HepG2 (cell line): Measurements from ENCODE around the gene IQCN. TPM values are rescaled to one million over a fixed set of nuclear protein-coding genes. Genes with fewer than 3 reads are reported as not detected.

Experiments used
- E2F1 ChIP-seq: sonication (generic); formaldehyde crosslinking; IDR thresholded peaks from 2 replicates; pipeline ENCODE4 v1.5.0; 2020; ENCODE audit warnings: missing genetic modification reagents
- GATAD1 ChIP-seq: IDR thresholded peaks from 2 replicates; pipeline ENCODE4 v1.6.1; 2016; ENCODE audit warnings: missing genetic modification reagents, missing compliant biosample characterization
- HMGXB3 ChIP-seq: sonication (generic); formaldehyde crosslinking; IDR thresholded peaks from 2 replicates; pipeline ENCODE4 v1.4.0; 2020; ENCODE audit warnings: missing genetic modification reagents, borderline replicate concordance
- HNRNPLL ChIP-seq: fragments of 200-400 bp; formaldehyde crosslinking; IDR thresholded peaks from 2 replicates; pipeline ENCODE4 v1.6.1; 2017; ENCODE audit warnings: mild to moderate bottlenecking, low read depth, low read length; ENCODE audit not compliant: poor library complexity, severe bottlenecking
- KAT2B ChIP-seq: fragments of 150-350 bp; IDR thresholded peaks from 2 replicates; pipeline ENCODE4 v1.6.1; 2014; ENCODE audit warnings: low read depth, low read length, borderline replicate concordance
- KDM3A ChIP-seq: IDR thresholded peaks from 2 replicates; pipeline ENCODE4 v1.6.1; 2018; ENCODE audit warnings: low read depth, missing compliant biosample characterization
- MTA3 ChIP-seq: sonication (generic); formaldehyde crosslinking; IDR thresholded peaks from 2 replicates; pipeline ENCODE4 v1.4.0; 2020; ENCODE audit warnings: missing genetic modification reagents
- NFRKB ChIP-seq: fragments of 450-650 bp; IDR thresholded peaks from 2 replicates; pipeline ENCODE4 v1.6.1; 2017
- SKI ChIP-seq: fragments of 450-650 bp; IDR thresholded peaks from one replicate; pipeline ENCODE4 v1.6.1; 2018; ENCODE audit warnings: mild to moderate bottlenecking; ENCODE audit not compliant: partially characterized antibody
- SNAPC2 ChIP-seq: sonication (generic); formaldehyde crosslinking; IDR thresholded peaks from 2 replicates; pipeline ENCODE4 v1.8.1; 2022; ENCODE audit warnings: mild to moderate bottlenecking, missing genetic modification reagents
- ZIK1 ChIP-seq: sonication (generic); formaldehyde crosslinking; IDR thresholded peaks from 2 replicates; pipeline ENCODE4 v1.5.0; 2020; ENCODE audit warnings: mild to moderate bottlenecking, low read depth, missing genetic modification reagents, borderline replicate concordance
- ZKSCAN1 ChIP-seq: fragments of 150-350 bp; IDR thresholded peaks from 2 replicates; pipeline ENCODE4 v1.6.1; 2014; ENCODE audit warnings: low read length
- ZKSCAN8 ChIP-seq: IDR thresholded peaks from 2 replicates; pipeline ENCODE4 v1.6.1; 2016; ENCODE audit warnings: borderline replicate concordance, missing genetic modification reagents, missing compliant biosample characterization
- ZNF235 ChIP-seq: sonication (generic); formaldehyde crosslinking; IDR thresholded peaks from 2 replicates; pipeline ENCODE4 v1.8.1; 2023; ENCODE audit warnings: mild to moderate bottlenecking, missing genetic modification reagents, borderline replicate concordance
- ZNF503 ChIP-seq: sonication (generic); formaldehyde crosslinking; IDR thresholded peaks from 2 replicates; pipeline ENCODE4 v1.4.0; 2020; ENCODE audit warnings: missing genetic modification reagents
- ZSCAN25 ChIP-seq: sonication (generic); formaldehyde crosslinking; IDR thresholded peaks from 2 replicates; pipeline ENCODE4 v1.8.0; 2022; ENCODE audit warnings: mild to moderate bottlenecking, missing genetic modification reagents
- polyA plus RNA-seq, 8 experiments: library from polyadenylated mRNA; depleted of rRNA in 3 of 8; stranded (reverse) in 7 of 8; unstranded in 1 of 8; fragments of >200 nt; fragmentation: Illumina TruSeq in 4 of 8; extraction: Trizol in 4 of 8; gene quantifications; 2 replicates each; pipeline versions ENCODE4 v1.2.1 to v1.2.3, GENCODE V29; 2011 to 2016; ENCODE audit warnings: low read depth in 4 of 8, missing spikeins in 1 of 8, mixed read lengths in 1 of 8; ENCODE audit not compliant: insufficient read depth in 1 of 8
- total RNA-seq, 5 experiments: library from RNA; depleted of rRNA; stranded (reverse); fragments of >200 nt; fragmentation: Illumina TruSeq; extraction: Trizol; gene quantifications; 2 replicates each; pipeline ENCODE4 v1.2.3, GENCODE V29; 2016; ENCODE audit warnings: low read depth in 1 of 5
- TF ChIP-seq, protein P1 (sequence below): sonication (generic); formaldehyde crosslinking; IDR thresholded peaks from 2 replicates; pipeline ENCODE4 v1.5.0; 2020; ENCODE audit warnings: mild to moderate bottlenecking, low read depth, missing genetic modification reagents, borderline replicate concordance
- TF ChIP-seq, protein P2 (sequence below): IDR thresholded peaks from 2 replicates; pipeline ENCODE4 v1.6.1; 2016; ENCODE audit warnings: low read depth, control low read depth
- TF ChIP-seq, protein P3 (sequence below): sonication (generic); formaldehyde crosslinking; IDR thresholded peaks from 2 replicates; pipeline ENCODE4 v1.8.0; 2022; ENCODE audit warnings: missing genetic modification reagents, mild to moderate bottlenecking, borderline replicate concordance

The IQCN gene
- total and polyA plus RNA-seq, 2 of the 13 experiments (the other 11 are each of a cell fraction or from before 2014, with no cell fraction given): 0.04 to 0.18 TPM

DNA sequence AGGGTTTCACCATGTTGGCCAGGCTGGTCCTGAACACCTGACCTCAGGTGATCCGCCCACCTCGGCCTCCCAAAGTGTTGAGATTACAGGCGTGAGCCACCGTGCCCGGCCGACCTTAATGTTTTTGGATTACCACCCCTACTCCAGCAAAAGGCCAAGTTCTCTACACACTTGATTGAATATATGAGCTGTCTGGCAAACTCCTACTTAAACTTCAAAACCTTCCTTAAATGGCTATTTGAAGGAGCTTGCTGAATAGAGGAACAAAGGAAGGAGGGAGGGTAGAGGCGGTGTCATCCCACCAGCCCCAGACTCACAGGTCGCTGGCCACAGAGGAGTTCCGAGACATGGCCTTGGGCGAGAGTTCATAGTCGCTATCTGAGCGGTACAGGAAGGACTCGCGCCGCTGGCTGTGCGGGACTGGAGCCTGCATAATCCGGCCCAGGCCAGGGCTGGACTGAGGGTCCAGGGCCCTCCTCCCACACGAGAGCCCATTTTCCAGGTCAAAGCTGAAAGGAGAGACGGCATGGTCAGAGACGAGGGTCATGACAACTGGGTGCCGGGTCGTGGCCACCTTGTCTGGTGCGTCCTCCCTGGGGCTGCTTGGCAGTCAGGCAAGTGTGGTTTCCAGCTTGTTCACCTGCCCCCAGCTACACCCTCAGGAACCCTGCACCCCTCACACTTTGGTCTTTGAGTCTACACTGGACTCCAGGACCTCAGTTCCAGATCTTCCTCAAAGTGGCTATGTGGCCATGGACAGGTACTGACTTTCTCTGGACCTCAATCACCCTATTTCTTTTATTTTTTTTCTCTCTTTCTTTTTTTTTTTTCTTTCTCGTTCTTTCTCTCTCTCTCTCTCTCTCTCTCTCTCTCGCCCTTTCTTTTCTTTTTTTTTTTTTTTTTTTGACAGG lies 52.2 kb downstream of the IQCN start (continued):
- no peak for TF ChIP-seq SNAPC2 (CRISPR knock-in tag)
- no peak for TF ChIP-seq ZIK1 (CRISPR knock-in tag)
- TF ChIP-seq ZSCAN25 (CRISPR knock-in tag): no peak
- TF ChIP-seq GATAD1 (CRISPR knock-in tag): no peak
- TF ChIP-seq ZNF503 (CRISPR knock-in tag): no peak
- no peak for TF ChIP-seq E2F1
- peak; percentile 17 for TF ChIP-seq HNRNPLL
- TF ChIP-seq ZKSCAN8 (CRISPR knock-in tag): no peak
- TF ChIP-seq, protein P1, sequence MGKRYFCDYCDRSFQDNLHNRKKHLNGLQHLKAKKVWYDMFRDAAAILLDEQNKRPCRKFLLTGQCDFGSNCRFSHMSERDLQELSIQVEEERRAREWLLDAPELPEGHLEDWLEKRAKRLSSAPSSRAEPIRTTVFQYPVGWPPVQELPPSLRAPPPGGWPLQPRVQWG (CRISPR knock-in tag): no peak
- no peak for TF ChIP-seq ZNF235 (CRISPR knock-in tag)
- TF ChIP-seq MTA3 (CRISPR knock-in tag): no peak
- TF ChIP-seq, protein P2, sequence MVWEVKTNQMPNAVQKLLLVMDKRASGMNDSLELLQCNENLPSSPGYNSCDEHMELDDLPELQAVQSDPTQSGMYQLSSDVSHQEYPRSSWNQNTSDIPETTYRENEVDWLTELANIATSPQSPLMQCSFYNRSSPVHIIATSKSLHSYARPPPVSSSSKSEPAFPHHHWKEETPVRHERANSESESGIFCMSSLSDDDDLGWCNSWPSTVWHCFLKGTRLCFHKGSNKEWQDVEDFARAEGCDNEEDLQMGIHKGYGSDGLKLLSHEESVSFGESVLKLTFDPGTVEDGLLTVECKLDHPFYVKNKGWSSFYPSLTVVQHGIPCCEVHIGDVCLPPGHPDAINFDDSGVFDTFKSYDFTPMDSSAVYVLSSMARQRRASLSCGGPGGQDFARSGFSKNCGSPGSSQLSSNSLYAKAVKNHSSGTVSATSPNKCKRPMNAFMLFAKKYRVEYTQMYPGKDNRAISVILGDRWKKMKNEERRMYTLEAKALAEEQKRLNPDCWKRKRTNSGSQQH (CRISPR knock-in tag): no peak
- TF ChIP-seq SKI: peak; percentile 20
- TF ChIP-seq, protein P3, sequence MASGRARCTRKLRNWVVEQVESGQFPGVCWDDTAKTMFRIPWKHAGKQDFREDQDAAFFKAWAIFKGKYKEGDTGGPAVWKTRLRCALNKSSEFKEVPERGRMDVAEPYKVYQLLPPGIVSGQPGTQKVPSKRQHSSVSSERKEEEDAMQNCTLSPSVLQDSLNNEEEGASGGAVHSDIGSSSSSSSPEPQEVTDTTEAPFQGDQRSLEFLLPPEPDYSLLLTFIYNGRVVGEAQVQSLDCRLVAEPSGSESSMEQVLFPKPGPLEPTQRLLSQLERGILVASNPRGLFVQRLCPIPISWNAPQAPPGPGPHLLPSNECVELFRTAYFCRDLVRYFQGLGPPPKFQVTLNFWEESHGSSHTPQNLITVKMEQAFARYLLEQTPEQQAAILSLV (CRISPR knock-in tag): peak; percentile 22; the same call in 1 of the 2 replicates
- TF ChIP-seq ZKSCAN1: no peak
- TF ChIP-seq KAT2B: no peak
- TF ChIP-seq KDM3A (CRISPR knock-in tag): no peak
- no peak for TF ChIP-seq HMGXB3 (CRISPR knock-in tag)
- TF ChIP-seq NFRKB: no peak
